Testis (tissue), 3 donors: ENCODE data around the gene CYP4B1. TPM values are rescaled to one million over a fixed set of nuclear protein-coding genes. Genes with fewer than 3 reads are reported as not detected.

Experiments used
- DNase-seq: peaks from one replicate; pipeline ENCODE4 v3.0.0-alpha.2; 2019
- H3K27ac ChIP-seq, 2 donors: fragments of 200-600 bp; sonication (generic); one replicate each; pipeline ENCODE4 v1.5.1; 2019
- H3K27me3 ChIP-seq: fragments of 200-600 bp; sonication (generic); one replicate; pipeline ENCODE4 v1.5.1; 2019
- H3K36me3 ChIP-seq: fragments of 200-600 bp; sonication (generic); one replicate; pipeline ENCODE4 v1.5.1; 2017; ENCODE audit warnings: low read depth; ENCODE audit errors: missing control alignments
- H3K4me1 ChIP-seq: fragments of 200-600 bp; sonication (generic); one replicate; pipeline ENCODE4 v1.5.1; 2019
- H3K4me3 ChIP-seq, 2 donors: fragments of 200-600 bp; sonication (generic); one replicate each; pipeline ENCODE4 v1.5.1; 2017 to 2019
- H3K9me3 ChIP-seq: fragments of 200-600 bp; sonication (generic); one replicate; pipeline ENCODE4 v1.5.1; 2017
- POLR2A ChIP-seq: fragments of 450-650 bp; IDR thresholded peaks from one replicate; pipeline ENCODE4 v1.6.1; 2017; ENCODE audit warnings: antibody characterized with exemption, mild to moderate bottlenecking, moderate library complexity
- WGBS, 2 donors: methylation state at CpG; one replicate each; pipeline ENCODE4 v1.1.5; 2018; 5-methylcytosine and 5-hydroxymethylcytosine counted together
- intact Hi-C: fragments of 100-400 bp; cut with DNase I; formaldehyde crosslinking; loops from one replicate; pipeline ENCODE4 v1.15.1; 2023; ENCODE audit warnings: low total_unique reads
- polyA plus RNA-seq: library from polyadenylated mRNA; stranded (reverse); fragments of 350-450 nt; fragmentation: Illumina TruSeq; extraction: RNeasy Lipid Tissue Mini Kit (QIAGEN cat#74804); gene quantifications from one replicate; pipeline ENCODE4 v1.2.3, GENCODE V29; 2014; ENCODE audit warnings: low read depth, low replicate concordance; ENCODE audit not compliant: insufficient read depth
- total RNA-seq, 2 donors: library from RNA; depleted of rRNA; stranded (reverse); fragments of >200 nt; gene quantifications; one replicate each; pipeline ENCODE4 v1.2.3, GENCODE V29; 2016
- TF ChIP-seq, protein P1 (sequence below), 3 experiments: fragments of 450-650 bp in 2 of 3; fragments of 200-600 bp in 1 of 3; sonication (generic) in 1 of 3; IDR thresholded peaks; one replicate each; pipeline ENCODE4 v1.5.1; 2016 to 2019; ENCODE audit warnings: antibody characterized with exemption in 3 of 3, mild to moderate bottlenecking in 2 of 3, moderate library complexity in 1 of 3

The CYP4B1 gene
- total and polyA plus RNA-seq, 3 donors from 2014 or later = 2.1 to 6.1 (median 4.3) TPM

DNA sequence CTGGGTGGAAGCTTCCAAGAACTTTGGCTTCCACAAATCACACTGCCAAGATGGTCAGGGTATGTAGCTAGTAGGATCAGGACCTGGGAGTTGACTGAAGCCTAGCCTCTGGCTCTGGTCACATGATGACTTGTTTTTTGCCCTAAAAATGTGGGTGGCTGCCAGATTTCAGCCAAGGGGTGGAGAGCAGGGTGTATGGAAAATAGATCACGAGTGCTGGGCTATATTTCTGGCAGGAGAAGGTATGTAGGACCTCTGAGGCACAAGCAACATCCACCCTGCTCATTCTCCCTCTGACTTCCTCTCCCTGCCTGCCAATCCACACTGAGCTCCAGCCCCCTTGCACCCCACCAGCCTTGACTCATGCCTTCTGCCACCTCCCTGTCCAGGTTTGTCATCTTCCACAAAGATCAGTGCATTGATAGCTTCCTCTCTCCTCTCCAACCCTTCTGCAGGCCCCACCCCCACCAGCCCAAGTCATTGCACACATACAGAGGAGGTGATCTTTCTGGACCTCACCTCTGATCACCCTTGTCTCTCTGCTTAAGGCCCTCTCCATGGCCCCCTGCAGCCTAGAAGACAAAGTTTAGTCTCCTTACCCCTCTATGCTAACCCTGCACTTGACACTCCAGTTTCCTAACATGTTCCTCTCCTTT is 8.3 kb upstream of the CYP4B1 start:
- no peaks in the 10 kb centered on the region for H3K4me1 ChIP-seq
- no peak overlapping the region for H3K27ac ChIP-seq
- no peak overlapping the region for H3K4me3 ChIP-seq
- no peak for DNase-seq
- no peaks in the 10 kb centered on the region for H3K27me3 ChIP-seq
- TF ChIP-seq POLR2A = no peak
- TF ChIP-seq, protein P1, sequence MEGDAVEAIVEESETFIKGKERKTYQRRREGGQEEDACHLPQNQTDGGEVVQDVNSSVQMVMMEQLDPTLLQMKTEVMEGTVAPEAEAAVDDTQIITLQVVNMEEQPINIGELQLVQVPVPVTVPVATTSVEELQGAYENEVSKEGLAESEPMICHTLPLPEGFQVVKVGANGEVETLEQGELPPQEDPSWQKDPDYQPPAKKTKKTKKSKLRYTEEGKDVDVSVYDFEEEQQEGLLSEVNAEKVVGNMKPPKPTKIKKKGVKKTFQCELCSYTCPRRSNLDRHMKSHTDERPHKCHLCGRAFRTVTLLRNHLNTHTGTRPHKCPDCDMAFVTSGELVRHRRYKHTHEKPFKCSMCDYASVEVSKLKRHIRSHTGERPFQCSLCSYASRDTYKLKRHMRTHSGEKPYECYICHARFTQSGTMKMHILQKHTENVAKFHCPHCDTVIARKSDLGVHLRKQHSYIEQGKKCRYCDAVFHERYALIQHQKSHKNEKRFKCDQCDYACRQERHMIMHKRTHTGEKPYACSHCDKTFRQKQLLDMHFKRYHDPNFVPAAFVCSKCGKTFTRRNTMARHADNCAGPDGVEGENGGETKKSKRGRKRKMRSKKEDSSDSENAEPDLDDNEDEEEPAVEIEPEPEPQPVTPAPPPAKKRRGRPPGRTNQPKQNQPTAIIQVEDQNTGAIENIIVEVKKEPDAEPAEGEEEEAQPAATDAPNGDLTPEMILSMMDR (IDR thresholded peaks at IDR 0.05) = no peak
- H3K9me3 ChIP-seq = no peaks in the 10 kb centered on the region
- 64 to 85% methylated on average over 1 of the region's 1 CpG for WGBS, 2 donors
- H3K36me3 ChIP-seq = no peaks in the 10 kb centered on the region
- intact Hi-C loops = no loop called here

- Histone ChIP-seq H3K36me3 (no peaks in the 10 kb centered on the region), H3K4me3 (no peak overlapping the region), H3K27me3 (no peaks in the 10 kb centered on the region), H3K27ac (no peak overlapping the region), H3K9me3 (no peaks in the 10 kb centered on the region), H3K4me1 (peaks cover under 1% of the 10 kb centered on the region)
- DNase-seq = no peak
- TF ChIP-seq POLR2A = no peak
- TF ChIP-seq, protein P1 (IDR thresholded peaks at IDR 0.05) = no peak
- intact Hi-C loops = no loop called here
- WGBS, 2 donors = 78 to 84% methylated on average over 3 of the region's 3 CpGs
These were observed 5.7 kb upstream of the CYP4B1 start for GRCh38 chr1:46793126-46793525.

- Histone ChIP-seq H3K4me1 (peaks cover 12% of the 10 kb centered on the region), H3K36me3 (no peaks in the 10 kb centered on the region), H3K9me3 (no peaks in the 10 kb centered on the region), H3K4me3 (no peak overlapping the region), H3K27ac (no peak overlapping the region), H3K27me3 (no peaks in the 10 kb centered on the region)
- peak; percentile 33 for DNase-seq
- intact Hi-C loops = no loop called here
- 71% methylated on average over 1 of the region's 1 CpG for WGBS, 2 donors
- TF ChIP-seq, protein P1 (IDR thresholded peaks at IDR 0.05) = no peak
- TF ChIP-seq POLR2A = no peak
These were observed 963 bp upstream of the CYP4B1 start for GRCh38 chr1:46797696-46798470.

- Histone ChIP-seq H3K9me3 (no peaks in the 10 kb centered on the region), H3K27me3 (no peaks in the 10 kb centered on the region), H3K4me3 (no peak overlapping the region), H3K27ac (no peak overlapping the region), H3K4me1 (peaks cover 32% of the 10 kb centered on the region), H3K36me3 (no peaks in the 10 kb centered on the region)
- 64 to 74% methylated on average over 3 to 4 of the region's 4 CpGs for WGBS, 2 donors
- TF ChIP-seq, protein P1 (IDR thresholded peaks at IDR 0.05) = no peak
- no peak for TF ChIP-seq POLR2A
- no peak for DNase-seq
- intact Hi-C loops = no loop called here
These were observed 1.9 kb downstream of the CYP4B1 start for GRCh38 chr1:46800742-46801141.
